Heart left ventricle (tissue), 16 donors: ENCODE data around the gene SPPL2B. TPM values are rescaled to one million over a fixed set of nuclear protein-coding genes. Genes with fewer than 3 reads are reported as not detected.

ENCODE experiments used
- ATAC-seq, 4 donors: fragments of 200-7000 bp; cut with Tn5 transposase; one replicate each; pipeline ENCODE4 v1.9.1; 2020 to 2022; ENCODE audit warnings: moderate library complexity in 4 of 4, mild to moderate bottlenecking in 3 of 4, moderate number of reproducible peaks in 1 of 4
- DNase-seq, 5 donors: peaks; one replicate each; pipeline ENCODE4 v3.0.0-alpha.2; 2020
- H3K27ac ChIP-seq, 12 donors: fragments of 200-600 bp; sonication (generic) in 4 of 12; one replicate each; pipeline versions ENCODE4 v1.5.0 to v1.8.0; 2016 to 2022; ENCODE audit warnings: mild to moderate bottlenecking in 2 of 12
- H3K27me3 ChIP-seq, 9 donors: fragments of 200-600 bp; sonication (generic) in 2 of 9; one replicate each; pipeline versions ENCODE4 v1.5.1 to v1.8.0; 2016 to 2022; ENCODE audit warnings: mild to moderate bottlenecking in 3 of 9
- H3K36me3 ChIP-seq, 9 donors: fragments of 200-600 bp; sonication (generic) in 2 of 9; one replicate each; pipeline versions ENCODE4 v1.5.0 to v1.8.0; 2018 to 2022; ENCODE audit warnings: mild to moderate bottlenecking in 2 of 9
- H3K4me1 ChIP-seq, 12 donors: fragments of 200-600 bp; sonication (generic) in 4 of 12; one replicate each; pipeline versions ENCODE4 v1.5.0 to v1.8.0; 2016 to 2022; ENCODE audit warnings: mild to moderate bottlenecking in 3 of 12
- H3K4me3 ChIP-seq, 12 donors: fragments of 200-600 bp; sonication (generic) in 4 of 12; one replicate each; pipeline versions ENCODE4 v1.5.0 to v1.8.0; 2017 to 2022; ENCODE audit warnings: mild to moderate bottlenecking in 9 of 12, moderate library complexity in 4 of 12
- H3K9me3 ChIP-seq, 12 donors: fragments of 200-600 bp; sonication (generic) in 4 of 12; one replicate each; pipeline versions ENCODE4 v1.5.0 to v1.8.0; 2016 to 2022; ENCODE audit warnings: mild to moderate bottlenecking in 1 of 12
- POLR2A ChIP-seq, 2 donors: fragments of 450-650 bp; IDR thresholded peaks; one replicate each; pipeline ENCODE4 v1.6.1; 2017; ENCODE audit warnings: antibody characterized with exemption in 2 of 2, mild to moderate bottlenecking in 2 of 2, moderate library complexity in 2 of 2
- WGBS, 4 donors: extraction: QIAGEN DNeasy Blood & Tissue Kit in 2 of 4; methylation state at CpG; one replicate each; pipeline versions ENCODE4 v1.1.5 to v1.1.7; 2013 to 2018; 5-methylcytosine and 5-hydroxymethylcytosine counted together
- intact Hi-C, 10 donors: fragments of 100-400 bp; cut with DNase I; formaldehyde crosslinking; loops; one replicate each; pipeline versions ENCODE4 v1.11.1 to v1.14.2; 2022
- polyA plus RNA-seq, 2 donors: library from polyadenylated mRNA; stranded (reverse); fragments of 200-250 nt; gene quantifications; one replicate each; pipeline ENCODE4 v1.2.3, GENCODE V29; 2013
- total RNA-seq, 9 donors: library from RNA; depleted of rRNA in 2 of 9; stranded (reverse); fragments of >200 nt in 2 of 9; fragmentation: NEBNext Ultra II Directional in 3 of 9; extraction: Animal tissue kit (Norgen Biotek cat#: 25700) in 3 of 9; gene quantifications; one replicate each; pipeline versions ENCODE4 v1.1.0 to v1.2.4, GENCODE V29; 2016 to 2023
- TF ChIP-seq, protein P1 (sequence below), 12 donors: fragments of 200-600 bp; sonication (generic) in 4 of 12; IDR thresholded peaks; one replicate each; pipeline versions ENCODE4 v1.5.0 to v1.8.0; 2018 to 2022; ENCODE audit warnings: antibody characterized with exemption in 12 of 12, mild to moderate bottlenecking in 5 of 12
- donor health status: ischemic (EF 13 %, LVEDD 7.1; RV severe dilation, severe dysfunction).
- donor health status: healthy with polysubstance abuse.
- donor health status: DM: no; HTN: yes; CAD: no.
- donor health status: DM: no; HTN: no; CAD: no.
- donor health status: ischemic (EF 25% LVEDD 6.9; RV normal size, moderate dysfunction).
- donor health status: ischemic (EF 25% LVEDD 5.7; RV mildly dilated, moderate dysfunction).
- donor health status: healthy.
- donor health status: DM: yes; HTN: yes; CAD: no.
- donor health status: ischemic (EF 35%, LVEDD 5.7; RV mildly dilated, moderate dysfunction).
- donor health status: nonischemic (EF 11% LVEDD 7.7; RV severe dilation, severe dysfunction).
- donor health status: DM: yes; HTN: yes; CAD: no.
- donor health status: PGD.
- donor health status: ischemic (EF 29% LVEDD 5.4; RV normal size, mild dysfunction).
- donor health status: nonischemic (EF 23%, LVEDD 6.1; RV moderate dilation, normal function).

Gene SPPL2B
- total and polyA plus RNA-seq, 11 donors = 17.6 to 31.2 (median 21.6) TPM

GRCh38 chr19:2312820-2313501 is 15.5 kb upstream of the SPPL2B start:
- DNase-seq (no peak), ATAC-seq (no peak)
- no peak overlapping the region for H3K4me3 ChIP-seq
- 33 to 47% (median 36%) methylated on average over 21 to 28 of the region's 28 CpGs for WGBS, 4 donors
- peaks cover 0 to 10% (median 0%) of the 10 kb centered on the region in 12 donors for H3K4me1 ChIP-seq
- intact Hi-C loops = loop anchor here in 3 of 10 donors (10.0 kb wide), 2 partner anchors 78 to 388 kb away; partner anchors contain the start of genes PLEKHJ1 (in 2 of the 3) and SF3A2 (in 2 of the 3)
- H3K27me3 ChIP-seq = peaks cover 3 to 57% (median 35%) of the 10 kb centered on the region in 9 donors
- no peak overlapping the region for H3K27ac ChIP-seq
- no peaks in the 10 kb centered on the region for H3K36me3 ChIP-seq
- TF ChIP-seq, protein P1, sequence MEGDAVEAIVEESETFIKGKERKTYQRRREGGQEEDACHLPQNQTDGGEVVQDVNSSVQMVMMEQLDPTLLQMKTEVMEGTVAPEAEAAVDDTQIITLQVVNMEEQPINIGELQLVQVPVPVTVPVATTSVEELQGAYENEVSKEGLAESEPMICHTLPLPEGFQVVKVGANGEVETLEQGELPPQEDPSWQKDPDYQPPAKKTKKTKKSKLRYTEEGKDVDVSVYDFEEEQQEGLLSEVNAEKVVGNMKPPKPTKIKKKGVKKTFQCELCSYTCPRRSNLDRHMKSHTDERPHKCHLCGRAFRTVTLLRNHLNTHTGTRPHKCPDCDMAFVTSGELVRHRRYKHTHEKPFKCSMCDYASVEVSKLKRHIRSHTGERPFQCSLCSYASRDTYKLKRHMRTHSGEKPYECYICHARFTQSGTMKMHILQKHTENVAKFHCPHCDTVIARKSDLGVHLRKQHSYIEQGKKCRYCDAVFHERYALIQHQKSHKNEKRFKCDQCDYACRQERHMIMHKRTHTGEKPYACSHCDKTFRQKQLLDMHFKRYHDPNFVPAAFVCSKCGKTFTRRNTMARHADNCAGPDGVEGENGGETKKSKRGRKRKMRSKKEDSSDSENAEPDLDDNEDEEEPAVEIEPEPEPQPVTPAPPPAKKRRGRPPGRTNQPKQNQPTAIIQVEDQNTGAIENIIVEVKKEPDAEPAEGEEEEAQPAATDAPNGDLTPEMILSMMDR (IDR thresholded peaks at IDR 0.05) = no peak
- TF ChIP-seq POLR2A (IDR thresholded peaks at IDR 0.05) = no peak
- H3K9me3 ChIP-seq = peaks cover 0 to 12% (median 2%) of the 10 kb centered on the region in 12 donors

- DNase-seq (no peak), ATAC-seq (no peak)
- Histone ChIP-seq H3K36me3 (no peaks in the 10 kb centered on the region), H3K27ac (peak overlapping the region in 1 of 12 donors; percentile 70), H3K9me3 (peaks cover 0 to 12% (median 2%) of the 10 kb centered on the region in 12 donors), H3K4me1 (peaks cover 0 to 14% (median 7%) of the 10 kb centered on the region in 12 donors), H3K4me3 (no peak overlapping the region), H3K27me3 (peaks cover 3 to 36% (median 19%) of the 10 kb centered on the region in 9 donors)
- WGBS, 4 donors = 84 to 88% (median 86%) methylated on average over 7 of the region's 7 CpGs
- TF ChIP-seq, protein P1 (IDR thresholded peaks at IDR 0.05) = no peak
- TF ChIP-seq POLR2A (IDR thresholded peaks at IDR 0.05) = no peak
- intact Hi-C loops = loop anchor here (2.0 to 10.0 kb wide), 8 partner anchors 38 to 390 kb away; partner anchors contain the start of genes PLEKHJ1 (in 4 of the 10), SF3A2 (in 4 of the 10) and AP3D1 (in 1 of the 10)
Observed at GRCh38 chr19:2315121-2315817, 13.2 kb upstream of the SPPL2B start.

DNA sequence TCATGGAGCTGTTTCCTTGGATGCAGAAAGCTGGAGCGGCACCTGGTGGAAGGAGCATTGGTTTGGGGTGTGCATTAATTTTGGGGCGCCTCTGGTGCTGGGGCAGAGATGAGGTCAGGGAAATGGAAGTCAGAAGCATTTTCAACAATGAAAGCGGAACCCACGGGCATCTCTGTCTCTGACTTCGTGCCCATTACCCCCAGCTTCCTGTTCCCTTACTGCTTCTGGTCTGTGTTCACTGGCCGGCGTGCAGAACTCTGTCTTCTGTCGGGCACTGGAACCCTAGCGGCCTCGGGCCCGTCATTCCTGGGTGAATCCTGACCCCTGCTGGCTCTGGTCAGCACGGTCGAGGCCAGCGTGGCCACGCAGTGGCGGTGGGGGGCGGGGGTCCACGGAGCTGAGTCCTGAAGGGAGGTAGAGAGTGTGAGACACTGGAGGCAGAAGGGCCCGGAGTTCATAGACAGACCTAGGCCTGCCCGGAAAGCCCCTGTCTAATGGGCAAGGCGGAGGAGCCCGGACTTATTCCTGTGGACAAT is 12.6 kb upstream of the SPPL2B start:
- Histone ChIP-seq H3K36me3 (no peaks in the 10 kb centered on the region), H3K4me3 (no peak overlapping the region), H3K9me3 (peaks cover 0 to 12% (median 2%) of the 10 kb centered on the region in 12 donors), H3K27ac (peak overlapping the region in 1 of 12 donors; percentile 70), H3K4me1 (peaks cover 0 to 14% (median 7%) of the 10 kb centered on the region in 12 donors), H3K27me3 (peaks cover 3 to 30% (median 13%) of the 10 kb centered on the region in 9 donors)
- intact Hi-C loops = loop anchor here (1.0 to 10.0 kb wide), 12 partner anchors 39 to 391 kb away; partner anchors contain the start of genes PLEKHJ1 (in 6 of the 10), SF3A2 (in 6 of the 10) and AP3D1 (in 1 of the 10)
- TF ChIP-seq, protein P1 (IDR thresholded peaks at IDR 0.05) = peak; percentile 52 to 74 (median 61)
- TF ChIP-seq POLR2A (IDR thresholded peaks at IDR 0.05) = no peak
- ATAC-seq (peak; percentile 92 to 94 (median 94)), DNase-seq (peak; percentile 73 to 89 (median 77))
- WGBS, 4 donors = 18 to 29% (median 24%) methylated on average over 17 to 22 of the region's 22 CpGs
